Stimulated activated memory B cell treated with anti-CD40 and anti-IgM and Interleukin-4, amounts not matched to agents 10 μg/mL and 1 μg/mL and 100 μg/mL, for 72 hours (primary cell): ENCODE data around the gene CRYL1.

Experiments
- ATAC-seq: fragments of 150-1000 bp; cut with Tn5 transposase; 2 replicates; pipeline ENCODE4 v1.10.0; 2021
- H3K27ac Mint-ChIP-seq: one replicate; pipeline ENCODE4 v1.8.0; 2022; ENCODE audit warnings: mild to moderate bottlenecking, mixed read lengths
- H3K27me3 Mint-ChIP-seq: one replicate; pipeline ENCODE4 v1.8.0; 2022; ENCODE audit warnings: mixed read lengths
- H3K36me3 Mint-ChIP-seq: one replicate; pipeline ENCODE4 v1.8.0; 2022; ENCODE audit warnings: mixed read lengths
- H3K4me1 Mint-ChIP-seq: one replicate; pipeline ENCODE4 v1.8.0; 2022; ENCODE audit warnings: mixed read lengths
- H3K4me3 Mint-ChIP-seq: one replicate; pipeline ENCODE4 v1.8.0; 2022; ENCODE audit warnings: mild to moderate bottlenecking, moderate library complexity, mixed read lengths
- H3K9me3 Mint-ChIP-seq: one replicate; pipeline ENCODE4 v1.8.0; 2022; ENCODE audit warnings: mixed read lengths

CRYL1 gene

DNA sequence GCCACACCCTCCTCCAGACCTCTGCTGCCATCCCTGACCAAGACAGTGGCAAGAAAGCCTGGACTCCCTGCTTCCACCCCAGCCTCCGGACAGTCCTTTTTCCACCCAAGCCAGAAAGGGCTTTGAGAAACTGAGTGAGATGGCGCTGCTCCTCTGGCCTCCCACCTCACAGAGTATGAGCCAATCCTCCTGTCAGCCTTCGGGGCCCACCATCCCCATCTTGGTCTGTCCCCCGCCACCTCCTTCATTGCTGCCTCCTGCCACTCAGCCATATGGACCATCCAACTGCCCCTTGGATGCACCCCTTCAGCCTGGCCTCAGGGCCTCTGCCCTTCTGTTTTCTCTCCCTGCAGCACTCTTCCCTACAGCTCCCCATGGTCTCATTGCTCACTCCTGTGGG is 125.7 kb downstream of the CRYL1 start:
- ATAC-seq = no peak
- Mint-ChIP-seq H3K4me3 (no peak overlapping the region), H3K4me1 (no peaks in the 10 kb centered on the region)

DNA sequence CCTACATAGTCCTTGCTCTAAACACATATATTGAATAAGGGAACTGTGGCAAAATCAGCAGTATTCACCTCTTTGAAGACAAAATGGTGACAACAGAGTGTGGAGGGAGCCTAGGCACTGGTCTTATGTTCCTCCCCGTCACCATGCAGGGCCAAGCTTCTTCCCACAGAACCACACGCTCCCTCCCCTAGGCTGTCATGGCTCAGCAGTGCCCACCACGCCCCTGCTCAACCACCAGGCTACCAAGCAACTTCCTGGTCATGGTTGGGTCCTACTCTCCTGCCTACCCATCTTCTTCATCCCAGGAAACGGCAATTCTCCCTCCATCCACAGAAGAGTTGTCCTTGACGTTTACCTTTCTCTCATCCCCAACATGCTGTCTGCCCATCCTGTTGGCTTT is 126.1 kb downstream of the CRYL1 start:
- no peaks in the 10 kb centered on the region for H3K4me1 Mint-ChIP-seq
- H3K4me3 Mint-ChIP-seq = no peak overlapping the region
- no peaks in the 10 kb centered on the region for H3K27me3 Mint-ChIP-seq

More for the DNA sequence above, 125.7 kb downstream of the CRYL1 start:
- H3K27me3 Mint-ChIP-seq = no peaks in the 10 kb centered on the region
- peaks cover 17% of the 10 kb centered on the region for H3K36me3 Mint-ChIP-seq
- peaks cover 5% of the 10 kb centered on the region for H3K9me3 Mint-ChIP-seq
- no peak overlapping the region for H3K27ac Mint-ChIP-seq

DNA sequence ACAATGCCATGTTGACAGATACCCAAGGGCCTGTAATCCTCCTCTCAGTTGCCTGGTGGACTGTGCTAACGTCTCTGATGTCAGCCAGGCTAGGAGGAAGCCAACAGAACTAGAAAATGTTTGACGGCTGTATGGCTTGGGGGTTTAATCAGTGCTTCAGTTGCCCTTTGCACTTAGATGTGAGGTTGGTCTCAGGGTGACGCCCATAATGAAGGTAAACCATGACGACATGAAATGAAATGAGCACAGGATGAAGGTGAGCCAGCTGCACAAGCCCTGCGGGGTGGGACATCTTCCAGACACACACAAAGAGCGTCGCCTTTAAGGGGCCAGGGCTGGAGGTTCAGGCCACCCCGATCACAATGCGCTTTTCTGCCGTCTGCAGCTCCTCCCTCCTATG is 127.2 kb downstream of the CRYL1 start:
- H3K4me3 Mint-ChIP-seq = no peak overlapping the region
- H3K36me3 Mint-ChIP-seq = peaks cover 11% of the 10 kb centered on the region
- H3K27ac Mint-ChIP-seq = no peak overlapping the region
- no peaks in the 10 kb centered on the region for H3K27me3 Mint-ChIP-seq
- peaks cover 5% of the 10 kb centered on the region for H3K9me3 Mint-ChIP-seq
- no peak for ATAC-seq
- no peaks in the 10 kb centered on the region for H3K4me1 Mint-ChIP-seq

More for the DNA sequence above, 126.1 kb downstream of the CRYL1 start:
- peaks cover 17% of the 10 kb centered on the region for H3K36me3 Mint-ChIP-seq
- H3K9me3 Mint-ChIP-seq = peaks cover 5% of the 10 kb centered on the region
- ATAC-seq = no peak
- H3K27ac Mint-ChIP-seq = no peak overlapping the region

GRCh38 chr13:20397896-20398295 is 127.8 kb downstream of the CRYL1 start:
- ATAC-seq = no peak
- no peaks in the 10 kb centered on the region for H3K27me3 Mint-ChIP-seq
- H3K4me1 Mint-ChIP-seq = no peaks in the 10 kb centered on the region
- H3K36me3 Mint-ChIP-seq = peaks cover 11% of the 10 kb centered on the region
- peaks cover 5% of the 10 kb centered on the region for H3K9me3 Mint-ChIP-seq
- H3K4me3 Mint-ChIP-seq = no peak overlapping the region
- no peak overlapping the region for H3K27ac Mint-ChIP-seq

DNA sequence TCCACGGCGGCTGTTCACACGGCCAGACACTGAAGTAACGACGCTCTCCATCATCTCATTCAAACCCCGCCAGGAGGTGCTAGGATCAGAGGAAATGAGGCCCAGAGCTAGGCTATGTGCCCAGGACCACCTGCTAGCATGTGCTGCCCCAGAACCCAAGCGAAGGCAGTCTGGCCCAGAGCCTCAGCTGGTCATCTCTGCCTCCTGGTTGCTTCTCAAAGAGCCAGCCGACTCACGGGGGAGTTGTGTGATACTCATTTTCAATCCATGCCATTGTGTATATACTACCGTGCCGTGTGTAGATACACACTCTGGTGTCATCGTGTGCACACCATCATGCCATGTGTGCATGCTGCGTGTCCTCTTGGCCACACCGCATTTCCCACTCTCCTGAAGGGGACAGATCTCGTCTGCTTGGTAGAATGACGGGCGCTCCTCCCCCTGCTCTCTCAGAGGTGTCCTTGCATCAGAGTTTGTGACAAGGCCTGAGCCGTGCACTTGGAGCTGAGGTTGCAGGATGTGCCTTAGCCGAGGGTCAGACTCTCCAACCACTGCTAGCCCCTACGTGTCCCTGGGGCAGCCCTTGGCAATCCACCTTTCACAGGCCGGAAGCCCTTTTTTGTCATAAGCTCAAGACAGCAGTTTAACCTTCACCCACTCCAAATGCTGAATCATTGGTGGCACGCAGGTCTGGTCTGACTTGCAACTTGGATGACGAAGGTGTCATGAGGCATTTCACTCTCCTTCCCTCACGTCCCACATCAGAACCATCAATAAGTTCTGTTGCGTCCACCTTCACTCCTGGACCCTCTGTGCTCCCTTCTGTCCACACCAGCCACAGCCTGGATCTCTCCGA is 130.4 kb downstream of the CRYL1 start:
- no peak for ATAC-seq
- H3K4me3 Mint-ChIP-seq = no peak overlapping the region
- no peak overlapping the region for H3K27ac Mint-ChIP-seq
- H3K36me3 Mint-ChIP-seq = peaks cover 6% of the 10 kb centered on the region
- no peaks in the 10 kb centered on the region for H3K27me3 Mint-ChIP-seq
- H3K9me3 Mint-ChIP-seq = peaks cover 5% of the 10 kb centered on the region
- H3K4me1 Mint-ChIP-seq = no peaks in the 10 kb centered on the region

DNA sequence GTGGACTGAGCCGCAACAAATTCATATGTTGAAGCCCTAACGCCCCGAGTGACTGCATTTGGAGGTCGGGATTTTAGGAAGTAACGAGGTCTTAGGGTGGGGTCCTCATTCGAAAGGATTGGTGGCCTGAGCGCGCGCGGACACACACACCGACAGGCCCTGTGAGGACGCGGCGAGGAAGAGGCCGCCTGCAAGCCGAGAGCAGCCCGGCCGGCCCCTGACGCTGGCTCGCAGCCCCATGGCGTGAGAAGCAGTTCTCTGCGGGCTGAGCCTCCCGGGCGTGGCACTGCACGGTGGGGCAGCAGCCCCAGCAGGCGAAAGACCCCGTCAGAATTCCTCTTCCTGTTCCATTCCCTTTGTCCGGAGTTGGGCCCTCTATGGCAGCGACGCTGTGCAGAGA is 131.2 kb downstream of the CRYL1 start:
- peaks cover 6% of the 10 kb centered on the region for H3K36me3 Mint-ChIP-seq
- H3K4me3 Mint-ChIP-seq = no peak overlapping the region
- H3K27ac Mint-ChIP-seq = no peak overlapping the region
- no peaks in the 10 kb centered on the region for H3K4me1 Mint-ChIP-seq
- peaks cover 5% of the 10 kb centered on the region for H3K9me3 Mint-ChIP-seq
- no peak for ATAC-seq
- no peaks in the 10 kb centered on the region for H3K27me3 Mint-ChIP-seq

GRCh38 chr13:20394169-20394501 is 131.5 kb downstream of the CRYL1 start:
- Mint-ChIP-seq H3K27me3 (no peaks in the 10 kb centered on the region), H3K4me1 (no peaks in the 10 kb centered on the region), H3K36me3 (peaks cover 6% of the 10 kb centered on the region), H3K9me3 (peaks cover 5% of the 10 kb centered on the region), H3K27ac (no peak overlapping the region), H3K4me3 (no peak overlapping the region)
- ATAC-seq = no peak

GRCh38 chr13:20393273-20394168 is 132.1 kb downstream of the CRYL1 start:
- no peaks in the 10 kb centered on the region for H3K4me1 Mint-ChIP-seq
- ATAC-seq = no peak
- peaks cover 5% of the 10 kb centered on the region for H3K9me3 Mint-ChIP-seq
- H3K27ac Mint-ChIP-seq = no peak overlapping the region
- no peak overlapping the region for H3K4me3 Mint-ChIP-seq
- H3K36me3 Mint-ChIP-seq = peaks cover 6% of the 10 kb centered on the region
- no peaks in the 10 kb centered on the region for H3K27me3 Mint-ChIP-seq

- Mint-ChIP-seq H3K27me3 (no peaks in the 10 kb centered on the region), H3K4me1 (no peaks in the 10 kb centered on the region), H3K36me3 (peaks cover 6% of the 10 kb centered on the region), H3K4me3 (no peak overlapping the region), H3K27ac (no peak overlapping the region), H3K9me3 (peaks cover 5% of the 10 kb centered on the region)
- no peak for ATAC-seq
These were observed 133.1 kb downstream of the CRYL1 start for GRCh38 chr13:20392530-20392929.

DNA sequence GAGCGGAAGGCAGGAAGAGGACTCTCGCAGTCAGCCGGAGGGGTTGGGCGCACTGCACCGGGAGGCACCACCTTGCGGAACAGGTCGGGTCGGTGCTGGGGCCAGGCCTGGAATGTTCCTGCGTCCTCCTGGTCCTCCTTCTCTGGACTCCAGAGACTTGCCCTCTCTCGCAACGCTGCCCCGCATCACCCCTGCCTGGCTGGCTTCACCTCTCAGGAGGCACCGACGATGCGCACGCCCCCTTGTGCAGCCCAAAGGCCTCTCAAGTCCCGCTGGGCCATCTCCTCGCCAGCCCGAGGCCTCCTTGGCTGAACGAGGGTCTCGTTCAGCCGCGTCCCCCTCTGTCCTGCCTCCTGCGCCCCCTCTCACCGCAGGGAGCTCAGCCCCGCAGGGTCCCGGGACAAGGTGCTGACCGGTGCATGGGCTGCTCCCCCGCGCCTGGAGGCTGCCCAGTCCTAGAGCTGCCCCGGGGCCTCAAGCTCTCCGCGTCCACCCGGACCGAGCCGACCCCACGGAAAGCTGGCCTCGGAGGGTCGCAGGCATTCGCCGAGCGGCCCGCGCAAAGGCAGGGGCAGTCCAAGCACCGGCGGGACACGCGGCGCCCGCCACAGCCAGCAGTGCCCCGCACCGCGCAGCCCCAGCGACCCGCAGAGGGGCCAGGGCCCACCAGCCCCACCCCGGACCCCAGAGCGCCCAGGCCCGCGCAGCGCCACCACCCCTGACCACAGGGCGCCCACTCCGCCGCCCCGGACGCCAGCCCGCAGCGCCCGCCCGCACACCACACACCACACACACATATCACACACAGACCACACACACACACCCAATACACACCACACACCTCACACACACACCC is 133.8 kb downstream of the CRYL1 start:
- H3K27ac Mint-ChIP-seq = no peak overlapping the region
- peaks cover 4% of the 10 kb centered on the region for H3K9me3 Mint-ChIP-seq
- no peaks in the 10 kb centered on the region for H3K27me3 Mint-ChIP-seq
- H3K36me3 Mint-ChIP-seq = peaks cover 5% of the 10 kb centered on the region
- no peak overlapping the region for H3K4me3 Mint-ChIP-seq
- no peaks in the 10 kb centered on the region for H3K4me1 Mint-ChIP-seq
- peak; percentile 71 for ATAC-seq

- Mint-ChIP-seq H3K36me3 (no peaks in the 10 kb centered on the region), H3K4me3 (no peak overlapping the region), H3K9me3 (no peaks in the 10 kb centered on the region), H3K27me3 (no peaks in the 10 kb centered on the region), H3K4me1 (no peaks in the 10 kb centered on the region), H3K27ac (no peak overlapping the region)
- ATAC-seq = no peak
These were observed 135.0 kb downstream of the CRYL1 start for GRCh38 chr13:20390526-20391175.

DNA sequence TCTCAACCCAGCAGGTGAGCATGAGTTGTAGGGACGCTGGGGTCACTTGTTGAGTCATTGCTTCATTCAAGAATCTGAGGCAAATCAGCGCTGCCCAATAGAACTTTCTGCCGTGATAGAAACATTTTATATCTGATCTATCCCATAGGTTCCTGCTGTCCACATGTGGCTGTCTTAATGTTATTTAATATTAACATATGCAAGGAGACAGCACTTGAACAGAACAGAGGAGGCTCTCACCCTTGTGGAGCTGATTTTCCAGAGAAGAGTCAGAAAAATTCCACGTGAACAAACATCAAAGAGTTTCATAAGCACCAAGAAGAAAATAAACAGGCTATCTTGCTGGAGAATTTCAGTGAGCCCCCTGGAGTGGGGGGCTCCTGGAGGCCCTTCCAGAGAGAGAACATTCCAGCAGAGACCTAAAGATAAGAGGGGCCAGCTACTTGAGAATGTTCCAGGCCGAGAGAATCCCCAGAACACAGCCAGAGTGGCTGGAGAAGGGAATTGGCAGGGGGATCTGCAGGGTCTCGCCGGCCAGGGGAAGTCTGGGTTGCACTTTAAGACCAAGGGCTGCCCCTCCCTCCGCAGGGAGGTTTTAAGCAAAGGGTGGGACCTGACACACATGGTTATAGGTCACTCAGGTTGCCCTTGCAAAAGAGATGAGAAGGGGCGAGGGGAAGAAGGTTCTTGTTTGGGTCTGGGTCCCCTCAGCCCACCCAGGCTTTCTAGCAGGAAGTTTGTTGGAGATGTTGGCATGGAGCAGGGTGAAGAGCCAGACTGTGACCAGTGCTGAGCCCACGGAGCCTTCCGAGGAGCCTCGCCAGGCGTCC is 135.7 kb downstream of the CRYL1 start:
- no peak for ATAC-seq
- no peaks in the 10 kb centered on the region for H3K9me3 Mint-ChIP-seq
- H3K27ac Mint-ChIP-seq = no peak overlapping the region

DNA sequence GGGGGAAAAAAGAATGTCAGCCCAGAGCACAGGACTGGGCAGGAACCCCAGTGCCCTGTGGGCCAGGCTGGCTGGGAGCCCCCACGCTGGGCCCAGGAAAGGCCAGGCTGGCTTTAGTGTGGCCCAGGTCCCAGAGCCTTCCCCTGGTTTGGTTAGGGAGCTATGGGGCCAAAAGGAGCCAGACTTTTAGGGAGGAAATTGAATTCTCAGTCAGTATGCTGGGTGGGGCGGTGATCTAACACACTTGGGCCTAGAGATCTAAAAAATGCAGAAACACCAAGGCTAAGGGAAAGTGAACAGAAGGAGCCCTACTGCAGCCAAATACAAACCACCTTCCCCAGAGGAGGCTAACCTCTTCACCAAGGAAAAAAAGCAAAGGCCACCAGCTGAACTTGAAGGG is 137.5 kb downstream of the CRYL1 start:
- Mint-ChIP-seq H3K36me3 (no peaks in the 10 kb centered on the region), H3K27ac (no peak overlapping the region), H3K4me1 (no peaks in the 10 kb centered on the region), H3K27me3 (no peaks in the 10 kb centered on the region), H3K4me3 (no peak overlapping the region), H3K9me3 (no peaks in the 10 kb centered on the region)
- no peak for ATAC-seq

More for the DNA sequence above, 135.7 kb downstream of the CRYL1 start:
- Mint-ChIP-seq H3K4me1 (no peaks in the 10 kb centered on the region), H3K36me3 (no peaks in the 10 kb centered on the region), H3K4me3 (no peak overlapping the region), H3K27me3 (no peaks in the 10 kb centered on the region)

- no peaks in the 10 kb centered on the region for H3K27me3 Mint-ChIP-seq
- H3K9me3 Mint-ChIP-seq = no peaks in the 10 kb centered on the region
- ATAC-seq = no peak
- H3K27ac Mint-ChIP-seq = no peak overlapping the region
- no peaks in the 10 kb centered on the region for H3K36me3 Mint-ChIP-seq
- no peaks in the 10 kb centered on the region for H3K4me1 Mint-ChIP-seq
- H3K4me3 Mint-ChIP-seq = no peak overlapping the region
These were observed 138.2 kb downstream of the CRYL1 start for GRCh38 chr13:20387441-20387971.
